ENCODE results near the gene PRG3. TPM values are rescaled to one million over a fixed set of nuclear protein-coding genes. Genes with fewer than 3 reads are reported as not detected.

The PRG3 gene
- total RNA-seq, 2 donors from 2014 or later = not detected

- DNase-seq (ENCODE audit: low spot score) = peak; percentile 77
These were observed 31.3 kb downstream of the PRG3 start for GRCh38 chr11:57349491-57350274.

DNA sequence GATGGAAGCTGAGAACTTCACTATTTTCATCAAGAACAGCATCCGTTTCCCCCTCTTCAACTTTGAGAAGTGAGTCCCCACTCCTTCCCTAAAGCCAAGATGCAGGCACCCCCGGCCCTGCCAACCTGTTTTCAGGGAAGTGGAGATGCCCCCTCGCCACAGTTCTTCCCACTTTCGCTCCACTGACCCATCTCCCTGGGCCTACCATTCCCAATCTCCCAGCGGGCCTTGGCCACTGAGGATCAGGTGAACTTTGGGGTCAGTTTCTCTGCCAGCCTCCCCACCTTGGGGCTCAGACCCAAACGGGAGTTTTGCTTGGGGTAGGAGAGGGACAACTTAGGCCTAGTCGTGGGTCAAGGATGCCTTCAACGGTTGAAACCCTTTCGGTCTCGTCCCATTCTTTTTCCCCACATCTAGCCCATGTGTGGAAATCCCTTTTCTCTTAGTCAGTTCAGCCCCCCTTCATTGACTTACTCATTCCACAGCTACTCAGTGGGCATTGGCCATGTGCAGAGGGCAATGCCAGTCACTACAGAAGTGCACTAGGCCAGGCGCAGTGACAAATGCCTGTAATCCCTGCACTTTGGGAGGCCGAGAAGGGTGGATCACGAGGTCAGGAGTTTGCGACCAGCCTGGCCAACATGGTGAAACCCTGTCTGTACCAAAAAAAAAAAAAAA lies 32.2 kb downstream of the PRG3 start:
- Histone ChIP-seq H3K4me3 (no peak overlapping the region), H3K9me3 (no peaks in the 10 kb centered on the region), H3K27me3 (no peaks in the 10 kb centered on the region), H3K27ac (no peak overlapping the region), H3K36me3 (no peaks in the 10 kb centered on the region), H3K4me1 (peaks cover 0 to 15% of the 10 kb centered on the region in 2 donors)
- DNase-seq (ENCODE audit: low spot score) = no peak
- TF ChIP-seq, protein P1, sequence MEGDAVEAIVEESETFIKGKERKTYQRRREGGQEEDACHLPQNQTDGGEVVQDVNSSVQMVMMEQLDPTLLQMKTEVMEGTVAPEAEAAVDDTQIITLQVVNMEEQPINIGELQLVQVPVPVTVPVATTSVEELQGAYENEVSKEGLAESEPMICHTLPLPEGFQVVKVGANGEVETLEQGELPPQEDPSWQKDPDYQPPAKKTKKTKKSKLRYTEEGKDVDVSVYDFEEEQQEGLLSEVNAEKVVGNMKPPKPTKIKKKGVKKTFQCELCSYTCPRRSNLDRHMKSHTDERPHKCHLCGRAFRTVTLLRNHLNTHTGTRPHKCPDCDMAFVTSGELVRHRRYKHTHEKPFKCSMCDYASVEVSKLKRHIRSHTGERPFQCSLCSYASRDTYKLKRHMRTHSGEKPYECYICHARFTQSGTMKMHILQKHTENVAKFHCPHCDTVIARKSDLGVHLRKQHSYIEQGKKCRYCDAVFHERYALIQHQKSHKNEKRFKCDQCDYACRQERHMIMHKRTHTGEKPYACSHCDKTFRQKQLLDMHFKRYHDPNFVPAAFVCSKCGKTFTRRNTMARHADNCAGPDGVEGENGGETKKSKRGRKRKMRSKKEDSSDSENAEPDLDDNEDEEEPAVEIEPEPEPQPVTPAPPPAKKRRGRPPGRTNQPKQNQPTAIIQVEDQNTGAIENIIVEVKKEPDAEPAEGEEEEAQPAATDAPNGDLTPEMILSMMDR (IDR thresholded peaks at IDR 0.05) = no peak

More at GRCh38 chr11:57349491-57350274, 31.3 kb downstream of the PRG3 start:
- H3K27ac ChIP-seq = no peak overlapping the region
- TF ChIP-seq, protein P1 (IDR thresholded peaks at IDR 0.05) = peak; percentile 93 to 96
- H3K36me3 ChIP-seq = no peaks in the 10 kb centered on the region
- peaks cover 0 to 15% of the 10 kb centered on the region in 2 donors for H3K4me1 ChIP-seq
- H3K9me3 ChIP-seq = no peaks in the 10 kb centered on the region
- no peak overlapping the region for H3K4me3 ChIP-seq
- no peaks in the 10 kb centered on the region for H3K27me3 ChIP-seq

DNA sequence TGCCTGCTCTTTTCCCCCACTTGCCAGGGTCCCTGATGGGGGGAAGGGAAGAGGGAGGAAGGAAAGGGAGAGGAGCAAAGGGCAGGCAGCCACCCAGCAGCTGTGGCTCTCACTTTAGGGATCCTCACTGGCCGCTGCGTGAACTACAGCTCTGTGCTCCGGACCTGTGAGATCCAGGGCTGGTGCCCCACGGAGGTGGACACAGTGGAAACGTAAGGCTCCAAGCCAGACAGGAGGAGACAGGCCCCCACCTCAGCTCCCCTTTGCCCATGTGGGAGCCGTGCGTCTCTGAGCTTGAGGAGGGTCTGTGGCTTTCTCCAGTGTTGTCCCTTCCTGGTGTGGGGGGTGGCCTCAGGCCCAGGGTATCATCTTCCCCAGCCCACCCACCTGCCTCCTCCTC lies 32.9 kb downstream of the PRG3 start:
- H3K9me3 ChIP-seq = no peaks in the 10 kb centered on the region
- H3K4me3 ChIP-seq = no peak overlapping the region
- H3K4me1 ChIP-seq = peaks cover 0 to 15% of the 10 kb centered on the region in 2 donors
- no peak overlapping the region for H3K27ac ChIP-seq
- H3K27me3 ChIP-seq = no peaks in the 10 kb centered on the region
- TF ChIP-seq, protein P1 (IDR thresholded peaks at IDR 0.05) = no peak
- H3K36me3 ChIP-seq = no peaks in the 10 kb centered on the region
- DNase-seq (ENCODE audit: low spot score) = no peak

- Histone ChIP-seq H3K9me3 (no peaks in the 10 kb centered on the region), H3K36me3 (no peaks in the 10 kb centered on the region), H3K27ac (no peak overlapping the region), H3K4me1 (peaks cover 0 to 15% of the 10 kb centered on the region in 2 donors), H3K27me3 (no peaks in the 10 kb centered on the region), H3K4me3 (no peak overlapping the region)
- TF ChIP-seq, protein P1 (IDR thresholded peaks at IDR 0.05) = no peak
- no peak for DNase-seq (ENCODE audit: low spot score)
These were observed 33.6 kb downstream of the PRG3 start for GRCh38 chr11:57347336-57347735.

DNA sequence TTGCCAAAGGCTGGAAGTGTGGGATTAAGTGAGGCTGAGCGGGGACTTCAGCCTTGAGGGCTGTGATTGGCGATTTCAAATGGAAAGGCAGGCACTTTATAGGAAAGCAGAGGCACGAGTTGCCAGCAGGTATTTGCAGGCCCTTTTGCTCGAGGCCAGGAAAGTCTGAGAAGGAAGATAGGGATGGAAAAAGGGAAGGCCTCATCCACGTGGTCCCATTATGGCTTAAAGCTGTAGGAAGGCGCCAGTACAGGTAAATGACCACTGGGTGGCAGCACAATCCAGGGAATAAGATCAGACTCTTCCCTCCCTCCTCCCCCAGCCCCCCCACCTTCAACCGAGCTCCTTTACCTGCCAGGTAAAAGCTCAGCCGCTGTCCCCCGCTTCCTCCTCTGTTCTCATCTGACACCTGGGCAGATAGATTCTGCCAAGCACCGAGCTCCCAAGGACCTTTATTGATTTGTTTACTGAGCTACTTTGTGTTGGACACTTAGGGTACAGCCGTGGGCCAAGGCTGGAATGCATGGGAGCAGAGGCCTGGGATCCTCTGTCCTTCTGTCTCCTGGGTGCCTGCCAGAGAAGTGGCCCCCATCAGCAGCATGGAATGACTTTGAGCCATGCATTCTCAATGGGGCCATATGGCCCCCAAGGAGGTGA lies 35.3 kb downstream of the PRG3 start:
- Histone ChIP-seq H3K4me3 (no peak overlapping the region), H3K36me3 (no peaks in the 10 kb centered on the region), H3K27me3 (no peaks in the 10 kb centered on the region), H3K9me3 (no peaks in the 10 kb centered on the region), H3K27ac (no peak overlapping the region), H3K4me1 (peaks cover 0 to 15% of the 10 kb centered on the region in 2 donors)
- peak; percentile 73 for DNase-seq (ENCODE audit: low spot score)
- TF ChIP-seq, protein P1 (IDR thresholded peaks at IDR 0.05) = peak; percentile 74 to 89

Measured in right atrium auricular region (tissue), 2 donors.